Activated CD4-positive, CD25-positive, alpha-beta regulatory T cell (primary cell): ENCODE measurements around the gene ARHGAP26.

Source experiments
- DNase-seq, 4 experiments: peaks; one replicate each; lab custom pipeline; 2025; lab: John Stamatoyannopoulos, UW

The ARHGAP26 gene

DNA sequence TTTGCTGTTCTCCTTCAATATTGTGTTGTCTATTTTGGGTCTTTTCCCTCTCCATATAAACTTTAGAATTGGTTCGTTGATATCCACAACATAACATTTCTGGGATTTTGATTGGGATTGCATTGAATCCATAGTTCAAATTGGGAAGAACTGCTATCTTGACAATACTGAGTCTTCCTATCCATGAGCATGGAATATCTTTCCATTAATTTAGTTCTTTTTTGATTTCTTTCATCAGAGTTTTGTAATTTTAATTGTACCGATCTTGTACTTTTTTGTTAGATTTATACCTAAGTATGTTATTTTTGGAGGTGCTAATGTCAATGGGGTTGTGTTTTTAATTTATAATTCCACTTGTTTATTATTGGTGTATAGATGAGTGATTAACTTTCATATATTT lies 498.2 kb downstream of the ARHGAP26 start:
- DNase-seq, result no peak

- no peak for DNase-seq
Observed at GRCh38 chr5:143271431-143271830, 501.3 kb downstream of the ARHGAP26 start.

DNA sequence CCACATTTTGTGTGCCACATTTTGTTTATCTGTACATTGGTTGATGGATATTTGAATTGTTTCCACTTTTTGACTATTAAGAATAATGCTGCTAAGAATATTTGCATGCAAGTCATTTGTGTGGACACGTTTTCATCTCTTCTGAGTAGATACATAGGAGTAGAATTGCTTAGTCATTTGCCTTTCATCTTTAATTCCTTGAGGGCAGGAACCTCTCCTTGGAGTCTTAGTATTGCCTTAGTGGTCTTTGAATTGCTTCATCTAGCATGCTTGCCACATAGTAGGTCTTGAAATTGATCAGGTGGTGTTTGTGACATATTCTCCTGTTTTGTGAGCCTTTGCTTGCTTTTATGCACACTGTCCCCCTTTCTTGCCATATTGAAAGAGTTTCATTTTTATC lies 504.8 kb downstream of the ARHGAP26 start:
- no peak for DNase-seq

GRCh38 chr5:143275512-143276363 lies 505.6 kb downstream of the ARHGAP26 start:
- DNase-seq, result no peak

GRCh38 chr5:143277536-143277935 lies 507.4 kb downstream of the ARHGAP26 start:
- no peak for DNase-seq
